Lung microvascular endothelial cell (primary cell): Measurements from ENCODE around the gene IL1R1. TPM values are rescaled to one million over a fixed set of nuclear protein-coding genes. Genes with fewer than 3 reads are reported as not detected.
A peak's percentile ranks its signal among the peaks of the same experiment; 100 is the strongest.

Experiments
- DNase-seq, 2 donors: peaks; one replicate each; pipeline versions ENCODE4 v3.0.0 to v3.0.0-alpha.2; 2010; ENCODE audit warnings: low read depth in 2 of 2
- total RNA-seq: library from RNA; depleted of rRNA; stranded (reverse); fragments of >200 nt; gene quantifications from 2 replicates; pipeline ENCODE4 v1.2.1, GENCODE V29; 2014

IL1R1 gene
- total RNA-seq, 1 donor from 2014 or later = 52.6 TPM

GRCh38 chr2:102197389-102198137, 55.0 kb downstream of the IL1R1 start:
- DNase-seq = no peak

- DNase-seq = no peak
Measured at GRCh38 chr2:102200539-102200938, 58.0 kb downstream of the IL1R1 start.

GRCh38 chr2:102204638-102205037, 62.1 kb downstream of the IL1R1 start:
- no peak for DNase-seq

GRCh38 chr2:102206666-102207341, 64.3 kb downstream of the IL1R1 start:
- DNase-seq = no peak

GRCh38 chr2:102208774-102209173, 66.2 kb downstream of the IL1R1 start:
- no peak for DNase-seq

GRCh38 chr2:102209474-102209873, 66.9 kb downstream of the IL1R1 start:
- no peak for DNase-seq

- DNase-seq = no peak
Measured at GRCh38 chr2:102217032-102217431, 74.5 kb downstream of the IL1R1 start.

- no peak for DNase-seq
Measured at GRCh38 chr2:102224824-102225739, 82.5 kb downstream of the IL1R1 start.

- no peak for DNase-seq
Measured at GRCh38 chr2:102226171-102226570, 83.6 kb downstream of the IL1R1 start.

- peak; percentile 43 to 75 for DNase-seq
Measured at GRCh38 chr2:102226612-102227391, 84.3 kb downstream of the IL1R1 start.

GRCh38 chr2:102229141-102229769, 86.7 kb downstream of the IL1R1 start:
- DNase-seq = no peak

Other genes with a start within 250 kb of the IL1R1 start
- gene IL1R2, start 150.8 kb upstream of the IL1R1 start, total RNA-seq = 0.20 and 0.22 TPM in 2 replicates
- 0.20 and 0.22 TPM in 2 replicates for gene IL1RL2, start 44.3 kb downstream of the IL1R1 start, total RNA-seq
- gene IL1RL1, start 168.8 kb downstream of the IL1R1 start, total RNA-seq = 0.40 and 1.3 TPM in 2 replicates
- gene IL18R1, start 213.1 kb downstream of the IL1R1 start, total RNA-seq = 0.20 and 0.22 TPM in 2 replicates